GM12878 (cell line): ENCODE measurements around the gene REEP1. TPM values are rescaled to one million over a fixed set of nuclear protein-coding genes. Genes with fewer than 3 reads are reported as not detected.

Experiments used
- ATAC-seq: fragments of 200-7000 bp; cut with Tn5 transposase; 3 replicates; pipeline ENCODE4 v1.9.1; 2020; ENCODE audit warnings: mild to moderate bottlenecking, moderate library complexity
- BruUV-seq: library from RNA; stranded (reverse); fragments of 400-500 nt; replicated peaks from 2 replicates; lab custom pipeline; 2021; lab: Mats Ljungman, UMichigan
- CTCF ChIA-PET: fragments of 300-600 bp; sonication (Branson Sonifier 250); formaldehyde crosslinking; extraction: SDS; loops from one replicate; lab custom pipeline; 2021; ENCODE audit warnings: inconsistent platforms; lab: Yijun Ruan, JAX
- POLR2A ChIA-PET: fragments of 350-600 bp; formaldehyde crosslinking; extraction: SDS; loops from one replicate; lab custom pipeline; 2021; ENCODE audit warnings: inconsistent platforms; lab: Charles Lee
- RAD21 ChIA-PET: fragments of 300-600 bp; sonication (Branson Sonifier 250); formaldehyde crosslinking; loops from one replicate; lab custom pipeline; 2023; ENCODE audit warnings: antibody characterized with exemption; ENCODE audit not compliant: unreplicated experiment; lab: Charles Lee
- SMC1A ChIA-PET: fragments of 300-600 bp; sonication (Branson Sonifier 250); formaldehyde crosslinking; loops from one replicate; lab custom pipeline; 2023; ENCODE audit not compliant: unreplicated experiment, uncharacterized antibody; lab: Charles Lee
- DNase-seq: peaks from one replicate; pipeline ENCODE4 v3.0.0-alpha.2; 2011; ENCODE audit warnings: low read depth, low spot score
- FAIRE-seq: peaks from 3 replicates; lab custom pipeline; 2011; peaks lifted over from hg19 to GRCh38; lab: Jason Lieb, UNC
- H2AFZ ChIP-seq: 2 replicates; pipeline ENCODE4 v1.6.0; 2011; ENCODE audit warnings: low read depth, low read length, control low read depth; ENCODE audit not compliant: control insufficient read depth
- H3K27ac ChIP-seq: 2 replicates; pipeline ENCODE4 v1.5.1; 2011; ENCODE audit warnings: control low read depth; ENCODE audit not compliant: control insufficient read depth, insufficient read depth
- H3K27me3 ChIP-seq, 2 experiments: replicated peaks in 1 of 2; 2 replicates each; pipeline versions ENCODE4 v1.6.0 to v1.6.1; 2011; ENCODE audit warnings: low read length in 1 of 2; ENCODE audit not compliant: control insufficient read depth in 2 of 2, insufficient read depth in 2 of 2
- H3K36me3 ChIP-seq, 2 experiments: 2 replicates each; pipeline ENCODE4 v1.5.1; 2011; ENCODE audit warnings: low read length in 1 of 2; ENCODE audit not compliant: control insufficient read depth in 2 of 2, insufficient read depth in 2 of 2
- H3K4me1 ChIP-seq: 2 replicates; pipeline ENCODE4 v1.6.1; 2011; ENCODE audit warnings: mild to moderate bottlenecking, low read length, moderate library complexity, mixed read lengths; ENCODE audit not compliant: control insufficient read depth, insufficient read depth
- H3K4me2 ChIP-seq: 2 replicates; pipeline ENCODE4 v1.6.0; 2011; ENCODE audit warnings: control low read depth; ENCODE audit not compliant: control insufficient read depth, insufficient read depth
- H3K4me3 ChIP-seq: fragments of 200-600 bp; sonication (generic); 2 replicates; pipeline ENCODE4 v1.5.1; 2016
- H3K79me2 ChIP-seq: 2 replicates; pipeline ENCODE4 v1.6.0; 2011; ENCODE audit warnings: low read length; ENCODE audit not compliant: control insufficient read depth, insufficient read depth
- H3K9ac ChIP-seq: 2 replicates; pipeline ENCODE4 v1.8.0; 2011; ENCODE audit warnings: low read length, control low read depth, mixed read lengths; ENCODE audit not compliant: control insufficient read depth, insufficient read depth
- H3K9me3 ChIP-seq: replicated peaks from 3 replicates; pipeline ENCODE4 v1.5.1; 2011; ENCODE audit warnings: mild to moderate bottlenecking, low read length; ENCODE audit not compliant: control insufficient read depth, insufficient read depth
- H4K20me1 ChIP-seq: 2 replicates; pipeline ENCODE4 v1.6.0; 2011; ENCODE audit not compliant: control insufficient read depth, insufficient read depth
- FOXK2 ChIP-seq: fragments of 450-650 bp; IDR thresholded peaks from 2 replicates; pipeline ENCODE4 v1.6.1; 2017; ENCODE audit warnings: mild to moderate bottlenecking, moderate library complexity
- MXI1 ChIP-seq: fragments of 150-350 bp; IDR thresholded peaks from 2 replicates; pipeline ENCODE4 v1.6.1; 2011; ENCODE audit warnings: low read depth, mild to moderate bottlenecking, inconsistent platforms, low read length, improper control_type of control experiment
- PBX3 ChIP-seq: IDR thresholded peaks from 2 replicates; pipeline ENCODE4 v1.6.1; 2011; ENCODE audit warnings: mild to moderate bottlenecking, low read depth, low read length, moderate library complexity; ENCODE audit not compliant: insufficient replicate concordance
- POLR2AphosphoS2 ChIP-seq: IDR thresholded peaks from 2 replicates; pipeline ENCODE4 v1.6.1; 2011; ENCODE audit warnings: low read depth, mild to moderate bottlenecking, low read length, improper control_type of control experiment, moderate library complexity
- RAD51 ChIP-seq: fragments of 450-650 bp; IDR thresholded peaks from 2 replicates; pipeline ENCODE4 v1.6.1; 2016; ENCODE audit warnings: moderate library complexity, mild to moderate bottlenecking, inconsistent platforms
- RELA ChIP-seq: fragments of 450-650 bp; IDR thresholded peaks from 2 replicates; pipeline ENCODE4 v1.8.0; 2014; ENCODE audit warnings: borderline replicate concordance; ENCODE audit not compliant: partially characterized antibody
- SMAD1 ChIP-seq: fragments of 450-650 bp; IDR thresholded peaks from 2 replicates; pipeline ENCODE4 v1.6.1; 2018; ENCODE audit warnings: mild to moderate bottlenecking, low read depth; ENCODE audit not compliant: partially characterized antibody
- SUPT20H ChIP-seq: IDR thresholded peaks from 2 replicates; pipeline ENCODE4 v1.6.1; 2011; ENCODE audit warnings: low read depth, mild to moderate bottlenecking, low read length, moderate library complexity, borderline replicate concordance; ENCODE audit not compliant: control insufficient read depth
- ZSCAN29 ChIP-seq: fragments of 450-650 bp; IDR thresholded peaks from 2 replicates; pipeline ENCODE4 v1.6.1; 2017; ENCODE audit warnings: mild to moderate bottlenecking, moderate library complexity
- WGBS: methylation state at CpG from one replicate; pipeline ENCODE4 v1.1.6; 2016; ENCODE audit warnings: low lambda C conversion rate; ENCODE audit not compliant: insufficient replicate concordance, insufficient coverage; ENCODE audit errors: missing lambda C conversion rate; 5-methylcytosine and 5-hydroxymethylcytosine counted together
- in situ Hi-C: fragments of 300-500 bp; cut with MboI; formaldehyde crosslinking; loops from 9 replicates; pipeline ENCODE4 v1.14.3; 2018; ENCODE audit warnings: mixed read lengths
- intact Hi-C: fragments of 100-400 bp; cut with micrococcal nuclease; formaldehyde crosslinking; loops from one replicate; pipeline ENCODE4 v1.14.2; 2022; ENCODE audit not compliant: unreplicated experiment
- polyA plus RNA-seq, 11 experiments: library from polyadenylated mRNA; depleted of rRNA in 4 of 11; unstranded in 6 of 11; stranded (reverse) in 5 of 11; fragments of >200 nt; fragmentation: Nextera tagmentation in 4 of 11; fragmentation: Illumina TruSeq in 1 of 11; extraction: Ambion mirVana in 4 of 11; extraction: Trizol in 1 of 11; gene quantifications; 1 replicate in 1 of 11; 2 replicates in 10 of 11; pipeline versions ENCODE4 v1.2.1 to v1.2.3, GENCODE V29; 2011 to 2016; ENCODE audit warnings: inconsistent platforms in 2 of 11, missing spikeins in 2 of 11, low read depth in 1 of 11
- total RNA-seq, 4 experiments: library from RNA; depleted of rRNA in 3 of 4; stranded (reverse); fragments of >200 nt in 3 of 4; fragmentation: Illumina TruSeq in 1 of 4; extraction: Trizol in 1 of 4; gene quantifications; 2 replicates each; pipeline versions ENCODE4 v1.2.1 to v1.2.3, GENCODE V29; 2013 to 2021
- TF ChIP-seq, protein P1 (sequence below): IDR thresholded peaks from 2 replicates; pipeline ENCODE4 v1.6.1; 2012; ENCODE audit warnings: mild to moderate bottlenecking, low read depth, low read length

REEP1 gene
- total and polyA plus RNA-seq, 10 of the 15 experiments (the other 5 are each of a cell fraction or from before 2014, with no cell fraction given): 0.02 to 0.30 (median 0.09) TPM; not detected in 1

DNA sequence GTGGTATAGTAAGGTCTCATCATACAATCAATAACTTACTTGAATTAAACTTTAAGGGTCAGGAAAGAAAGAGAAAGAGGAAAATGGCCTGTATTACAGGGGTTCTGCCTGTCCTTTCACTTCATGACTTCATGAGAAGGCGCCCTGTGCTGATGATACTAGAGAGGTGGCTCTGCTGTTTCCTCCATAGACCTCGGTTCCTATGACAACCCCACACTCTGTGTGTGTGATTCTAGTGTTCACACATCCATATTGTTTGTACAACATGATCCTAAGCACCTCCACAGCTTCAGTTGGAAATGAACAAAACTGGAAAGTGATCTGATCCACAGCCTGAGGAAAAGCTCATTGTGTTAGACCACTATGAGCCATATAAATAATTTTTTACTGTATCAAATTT is 7.0 kb upstream of the REEP1 start:
- intact Hi-C loops (no loop called here), in situ Hi-C loops (no loop called here)
- no peaks in the 10 kb centered on the region; the same call in 1 of the 3 replicates for H3K9me3 ChIP-seq
- H3K27ac ChIP-seq: no peak overlapping the region
- no peak for FAIRE-seq
- ChIA-PET RAD21 (interaction anchor here (1.0 kb wide), 1 partner anchor 124 kb away, joined by 5 read pairs; no protein-coding TSS in a partner anchor), SMC1A (interaction anchor here (2.0 kb wide), 1 partner anchor 123 kb away, joined by 4 read pairs; no protein-coding TSS in a partner anchor), POLR2A (no interaction called here), CTCF (interaction anchor here (0.5 to 1.9 kb wide), 2 partner anchors 123 to 260 kb away, joined by 4 read pairs; no protein-coding TSS in a partner anchor)
- no TSS peak for BruUV-seq
- no peak overlapping the region for H2AFZ ChIP-seq
- H3K9ac ChIP-seq: no peak overlapping the region
- no peaks in the 10 kb centered on the region for H3K27me3 ChIP-seq
- H3K79me2 ChIP-seq: no peaks in the 10 kb centered on the region
- H3K36me3 ChIP-seq: no peaks in the 10 kb centered on the region
- DNase-seq: no peak
- TF ChIP-seq RAD51 (no peak), ZSCAN29 (no peak), RELA (no peak), FOXK2 (no peak), MXI1 (no peak), SUPT20H (no peak), PBX3 (no peak), SMAD1 (no peak), POLR2AphosphoS2 (no peak)
- TF ChIP-seq, protein P1, sequence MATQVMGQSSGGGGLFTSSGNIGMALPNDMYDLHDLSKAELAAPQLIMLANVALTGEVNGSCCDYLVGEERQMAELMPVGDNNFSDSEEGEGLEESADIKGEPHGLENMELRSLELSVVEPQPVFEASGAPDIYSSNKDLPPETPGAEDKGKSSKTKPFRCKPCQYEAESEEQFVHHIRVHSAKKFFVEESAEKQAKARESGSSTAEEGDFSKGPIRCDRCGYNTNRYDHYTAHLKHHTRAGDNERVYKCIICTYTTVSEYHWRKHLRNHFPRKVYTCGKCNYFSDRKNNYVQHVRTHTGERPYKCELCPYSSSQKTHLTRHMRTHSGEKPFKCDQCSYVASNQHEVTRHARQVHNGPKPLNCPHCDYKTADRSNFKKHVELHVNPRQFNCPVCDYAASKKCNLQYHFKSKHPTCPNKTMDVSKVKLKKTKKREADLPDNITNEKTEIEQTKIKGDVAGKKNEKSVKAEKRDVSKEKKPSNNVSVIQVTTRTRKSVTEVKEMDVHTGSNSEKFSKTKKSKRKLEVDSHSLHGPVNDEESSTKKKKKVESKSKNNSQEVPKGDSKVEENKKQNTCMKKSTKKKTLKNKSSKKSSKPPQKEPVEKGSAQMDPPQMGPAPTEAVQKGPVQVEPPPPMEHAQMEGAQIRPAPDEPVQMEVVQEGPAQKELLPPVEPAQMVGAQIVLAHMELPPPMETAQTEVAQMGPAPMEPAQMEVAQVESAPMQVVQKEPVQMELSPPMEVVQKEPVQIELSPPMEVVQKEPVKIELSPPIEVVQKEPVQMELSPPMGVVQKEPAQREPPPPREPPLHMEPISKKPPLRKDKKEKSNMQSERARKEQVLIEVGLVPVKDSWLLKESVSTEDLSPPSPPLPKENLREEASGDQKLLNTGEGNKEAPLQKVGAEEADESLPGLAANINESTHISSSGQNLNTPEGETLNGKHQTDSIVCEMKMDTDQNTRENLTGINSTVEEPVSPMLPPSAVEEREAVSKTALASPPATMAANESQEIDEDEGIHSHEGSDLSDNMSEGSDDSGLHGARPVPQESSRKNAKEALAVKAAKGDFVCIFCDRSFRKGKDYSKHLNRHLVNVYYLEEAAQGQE: no peak
- no peak overlapping the region for H3K4me2 ChIP-seq
- WGBS: 51% methylated on average over 2 of the region's 2 CpGs
- ATAC-seq: no peak
- no peaks in the 10 kb centered on the region for H3K4me1 ChIP-seq
- no peaks in the 10 kb centered on the region for H4K20me1 ChIP-seq
- no peak overlapping the region for H3K4me3 ChIP-seq
